Measurements from ENCODE around the gene RBMS1.

GRCh38 chr2:160368988-160369930, 124.3 kb downstream of the RBMS1 start:
- no peak for TF ChIP-seq CTCF (IDR thresholded peaks at IDR 0.05)
- TF ChIP-seq POLR2AphosphoS5 (IDR thresholded peaks at IDR 0.05) = no peak
- no peak for TF ChIP-seq EP300 (IDR thresholded peaks at IDR 0.05; ENCODE audit: low read depth)
- no peak for TF ChIP-seq POLR2A (IDR thresholded peaks at IDR 0.05)
